Astrocyte (in vitro differentiated cells and primary cell): Measurements from ENCODE around the gene DCUN1D4. TPM values are rescaled to one million over a fixed set of nuclear protein-coding genes. Genes with fewer than 3 reads are reported as not detected.

Experiments used
- DNase-seq: peaks from one replicate; pipeline ENCODE4 v3.0.0-alpha.2; 2010; ENCODE audit warnings: low read depth
- FAIRE-seq: peaks from 2 replicates; lab custom pipeline; 2011; peaks lifted over from hg19 to GRCh38; lab: Jason Lieb, UNC
- H2AFZ ChIP-seq: 2 replicates; pipeline ENCODE4 v1.6.0; 2012; ENCODE audit warnings: low read depth, low read length, inconsistent platforms
- H3K27ac ChIP-seq: 2 replicates; pipeline ENCODE4 v1.5.1; 2011; ENCODE audit warnings: low read depth, low read length, inconsistent platforms
- H3K27me3 ChIP-seq: 2 replicates; pipeline ENCODE4 v1.6.0; 2011; ENCODE audit warnings: low read length, inconsistent platforms; ENCODE audit not compliant: insufficient read depth
- H3K36me3 ChIP-seq: 2 replicates; pipeline ENCODE4 v1.5.1; 2011; ENCODE audit warnings: low read length, inconsistent platforms; ENCODE audit not compliant: insufficient read depth
- H3K4me1 ChIP-seq: 2 replicates; pipeline ENCODE4 v1.5.1; 2011; ENCODE audit warnings: low read length, inconsistent platforms; ENCODE audit not compliant: insufficient read depth
- H3K4me2 ChIP-seq: 2 replicates; pipeline ENCODE4 v1.6.0; 2012; ENCODE audit warnings: low read length, inconsistent platforms
- H3K4me3 ChIP-seq: 2 replicates; pipeline ENCODE4 v1.5.1; 2011; ENCODE audit warnings: low read depth, mild to moderate bottlenecking, low read length, inconsistent platforms; ENCODE audit not compliant: insufficient read depth
- H3K79me2 ChIP-seq: 2 replicates; pipeline ENCODE4 v1.6.0; 2012; ENCODE audit warnings: mild to moderate bottlenecking, low read length, inconsistent platforms; ENCODE audit not compliant: insufficient read depth
- H3K9ac ChIP-seq: 2 replicates; pipeline ENCODE4 v1.6.0; 2012; ENCODE audit warnings: mild to moderate bottlenecking, low read length, inconsistent platforms
- H3K9me3 ChIP-seq: 2 replicates; pipeline ENCODE4 v1.5.1; 2012; ENCODE audit warnings: low read depth, mild to moderate bottlenecking, low read length, inconsistent platforms; ENCODE audit not compliant: insufficient read depth
- H4K20me1 ChIP-seq: 2 replicates; pipeline ENCODE4 v1.6.0; 2012; ENCODE audit warnings: low read length, inconsistent platforms; ENCODE audit not compliant: insufficient read depth
- H3K27ac Mint-ChIP-seq: one replicate; pipeline ENCODE4 v1.8.0; 2021; ENCODE audit warnings: mild to moderate bottlenecking, mixed read lengths; ENCODE audit not compliant: unreplicated experiment
- H3K27me3 Mint-ChIP-seq: one replicate; pipeline ENCODE4 v1.8.0; 2021; ENCODE audit warnings: low read depth, mixed read lengths; ENCODE audit not compliant: unreplicated experiment
- H3K36me3 Mint-ChIP-seq: one replicate; pipeline ENCODE4 v1.8.0; 2021; ENCODE audit warnings: low read depth, mixed read lengths; ENCODE audit not compliant: unreplicated experiment
- H3K4me1 Mint-ChIP-seq: one replicate; pipeline ENCODE4 v1.8.0; 2021; ENCODE audit warnings: low read depth, mixed read lengths; ENCODE audit not compliant: unreplicated experiment
- H3K4me3 Mint-ChIP-seq: one replicate; pipeline ENCODE4 v1.8.0; 2021; ENCODE audit warnings: mild to moderate bottlenecking, moderate library complexity, mixed read lengths; ENCODE audit not compliant: unreplicated experiment
- H3K9me3 Mint-ChIP-seq: one replicate; pipeline ENCODE4 v1.8.0; 2021; ENCODE audit warnings: mild to moderate bottlenecking, mixed read lengths; ENCODE audit not compliant: unreplicated experiment
- EZH2 ChIP-seq: IDR thresholded peaks from 2 replicates; pipeline ENCODE4 v1.6.1; 2012; ENCODE audit warnings: mild to moderate bottlenecking, low read length, inconsistent platforms; ENCODE audit not compliant: insufficient read depth
- total RNA-seq: library from RNA; stranded (reverse); gene quantifications from 2 replicates; pipeline ENCODE4 v1.2.1, GENCODE V29; 2021
- TF ChIP-seq, protein P1 (sequence below): IDR thresholded peaks from 2 replicates; pipeline ENCODE4 v1.5.1; 2011; ENCODE audit warnings: low read depth, mild to moderate bottlenecking, inconsistent platforms, low read length, moderate library complexity; ENCODE audit not compliant: insufficient read depth

Gene DCUN1D4
- total RNA-seq, 1 donor from 2014 or later: 59.0 TPM

DNA sequence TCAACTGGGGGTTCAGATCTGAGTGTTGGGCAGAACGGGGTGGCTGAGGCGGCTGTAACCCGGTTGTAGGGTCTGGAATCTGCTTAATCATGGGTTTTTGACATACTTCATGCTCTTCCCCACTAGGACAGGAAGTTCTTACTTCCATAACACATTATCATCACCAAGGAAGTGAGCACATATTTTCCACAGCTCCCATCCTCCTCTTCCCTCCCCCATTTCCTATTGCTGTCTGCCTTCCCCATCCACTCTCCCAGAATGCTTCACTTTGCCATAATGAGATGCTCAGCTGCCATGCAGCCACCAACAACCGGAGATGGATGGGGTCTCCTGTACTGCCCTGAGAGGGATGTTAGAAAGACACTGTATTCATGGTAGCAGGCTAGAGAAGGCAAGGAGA lies 6.4 kb upstream of the DCUN1D4 start:
- TF ChIP-seq EZH2: no peak
- Histone ChIP-seq H3K27me3 (peaks cover 4% of the 10 kb centered on the region), H3K27ac (no peak overlapping the region), H2AFZ (peak overlapping the region; percentile 12), H3K36me3 (no peaks in the 10 kb centered on the region), H3K79me2 (no peaks in the 10 kb centered on the region), H4K20me1 (no peaks in the 10 kb centered on the region), H3K9me3 (no peaks in the 10 kb centered on the region), H3K9ac (no peak overlapping the region), H3K4me1 (no peaks in the 10 kb centered on the region), H3K4me2 (no peak overlapping the region), H3K4me3 (no peak overlapping the region)
- H3K27ac Mint-ChIP-seq: no peak overlapping the region
- no peaks in the 10 kb centered on the region for H3K36me3 Mint-ChIP-seq
- H3K4me1 Mint-ChIP-seq: no peaks in the 10 kb centered on the region
- H3K27me3 Mint-ChIP-seq: peaks cover 18% of the 10 kb centered on the region
- no peak overlapping the region for H3K4me3 Mint-ChIP-seq
- no peak for FAIRE-seq
- no peaks in the 10 kb centered on the region for H3K9me3 Mint-ChIP-seq
- DNase-seq: no peak

DNA sequence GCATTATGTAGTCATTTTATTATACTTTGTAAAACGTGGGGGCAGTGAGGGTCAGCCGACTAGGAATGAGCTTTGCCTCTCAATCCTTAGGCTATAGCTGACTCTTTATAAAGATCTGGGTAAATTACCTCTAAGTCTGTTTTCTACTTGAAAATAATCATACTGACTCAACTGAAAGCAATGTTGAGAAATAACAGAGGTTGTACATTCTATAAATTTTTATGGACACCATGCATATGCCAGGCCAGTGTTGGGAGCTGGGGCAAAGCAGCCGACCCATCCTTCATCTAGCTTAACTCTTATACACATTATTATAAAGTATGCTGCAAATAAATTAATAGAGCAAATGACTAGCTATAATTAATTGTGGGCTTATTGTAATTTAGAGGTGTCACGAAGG lies 2.2 kb upstream of the DCUN1D4 start:
- no peak overlapping the region for H3K4me3 ChIP-seq
- no peak overlapping the region for H3K9ac ChIP-seq
- no peak overlapping the region for H2AFZ ChIP-seq
- H3K9me3 Mint-ChIP-seq: no peaks in the 10 kb centered on the region
- no peaks in the 10 kb centered on the region for H3K4me1 Mint-ChIP-seq
- H3K27me3 ChIP-seq: no peaks in the 10 kb centered on the region
- DNase-seq: no peak
- H3K27ac Mint-ChIP-seq: no peak overlapping the region
- H3K9me3 ChIP-seq: no peaks in the 10 kb centered on the region
- TF ChIP-seq, protein P1, sequence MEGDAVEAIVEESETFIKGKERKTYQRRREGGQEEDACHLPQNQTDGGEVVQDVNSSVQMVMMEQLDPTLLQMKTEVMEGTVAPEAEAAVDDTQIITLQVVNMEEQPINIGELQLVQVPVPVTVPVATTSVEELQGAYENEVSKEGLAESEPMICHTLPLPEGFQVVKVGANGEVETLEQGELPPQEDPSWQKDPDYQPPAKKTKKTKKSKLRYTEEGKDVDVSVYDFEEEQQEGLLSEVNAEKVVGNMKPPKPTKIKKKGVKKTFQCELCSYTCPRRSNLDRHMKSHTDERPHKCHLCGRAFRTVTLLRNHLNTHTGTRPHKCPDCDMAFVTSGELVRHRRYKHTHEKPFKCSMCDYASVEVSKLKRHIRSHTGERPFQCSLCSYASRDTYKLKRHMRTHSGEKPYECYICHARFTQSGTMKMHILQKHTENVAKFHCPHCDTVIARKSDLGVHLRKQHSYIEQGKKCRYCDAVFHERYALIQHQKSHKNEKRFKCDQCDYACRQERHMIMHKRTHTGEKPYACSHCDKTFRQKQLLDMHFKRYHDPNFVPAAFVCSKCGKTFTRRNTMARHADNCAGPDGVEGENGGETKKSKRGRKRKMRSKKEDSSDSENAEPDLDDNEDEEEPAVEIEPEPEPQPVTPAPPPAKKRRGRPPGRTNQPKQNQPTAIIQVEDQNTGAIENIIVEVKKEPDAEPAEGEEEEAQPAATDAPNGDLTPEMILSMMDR: no peak
- no peak for TF ChIP-seq EZH2
- H3K4me1 ChIP-seq: peaks cover 6% of the 10 kb centered on the region
- FAIRE-seq: no peak
- no peaks in the 10 kb centered on the region for H3K36me3 Mint-ChIP-seq
- peaks cover 2% of the 10 kb centered on the region for H3K27me3 Mint-ChIP-seq
- H3K36me3 ChIP-seq: no peaks in the 10 kb centered on the region
- peaks cover 20% of the 10 kb centered on the region for H3K79me2 ChIP-seq
- H3K4me3 Mint-ChIP-seq: no peak overlapping the region
- no peak overlapping the region for H3K4me2 ChIP-seq
- no peak overlapping the region for H3K27ac ChIP-seq
- H4K20me1 ChIP-seq: peaks cover 11% of the 10 kb centered on the region

DNA sequence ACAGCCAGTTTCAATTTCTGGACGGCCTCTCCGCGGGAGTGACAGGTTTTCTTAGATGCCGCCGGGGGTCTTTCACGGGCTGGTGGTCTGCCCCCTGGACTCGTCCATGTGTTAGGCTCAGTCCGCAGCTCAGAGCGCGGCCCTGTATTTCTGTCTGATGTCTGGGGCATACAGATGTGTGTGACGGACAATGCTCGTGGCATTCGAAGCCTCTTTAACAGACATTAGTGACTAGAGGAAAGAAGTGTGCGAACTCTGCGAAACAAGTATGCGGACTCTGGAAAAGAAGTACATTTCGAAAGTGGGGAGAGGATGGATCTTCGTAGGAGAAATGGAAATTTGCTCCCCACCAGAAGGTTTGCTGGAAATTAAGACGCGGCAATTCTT lies 793 bp upstream of the DCUN1D4 start:
- Histone ChIP-seq H3K79me2 (peaks cover 34% of the 10 kb centered on the region), H2AFZ (peak overlapping the region; percentile 88), H3K4me3 (peak overlapping the region; percentile 81), H3K36me3 (no peaks in the 10 kb centered on the region), H3K4me1 (peaks cover 6% of the 10 kb centered on the region), H3K4me2 (peak overlapping the region; percentile 97), H3K9me3 (no peaks in the 10 kb centered on the region), H3K27me3 (no peaks in the 10 kb centered on the region), H3K27ac (peak overlapping the region; percentile 67), H3K9ac (peak overlapping the region; percentile 81), H4K20me1 (peaks cover 25% of the 10 kb centered on the region)
- no peaks in the 10 kb centered on the region for H3K4me1 Mint-ChIP-seq
- no peaks in the 10 kb centered on the region for H3K36me3 Mint-ChIP-seq
- DNase-seq (no peak), FAIRE-seq (no peak)
- H3K27me3 Mint-ChIP-seq: peaks cover 2% of the 10 kb centered on the region
- peak overlapping the region; percentile 91 for H3K4me3 Mint-ChIP-seq
- H3K9me3 Mint-ChIP-seq: no peaks in the 10 kb centered on the region
- no peak for TF ChIP-seq EZH2
- TF ChIP-seq, protein P1: no peak
- no peak overlapping the region for H3K27ac Mint-ChIP-seq
